Caco-2 (cell line): Measurements from ENCODE around the gene OXSR1. TPM values are rescaled to one million over a fixed set of nuclear protein-coding genes. Genes with fewer than 3 reads are reported as not detected.
"Not testable (repeated sequence)": the region's sequence is repeated elsewhere in the genome, so short reads cannot be mapped to it uniquely, and the experiment has no call there.

Experiments
- BruUV-seq: library from RNA; stranded (reverse); fragments of 400-500 nt; replicated peaks from 2 replicates; lab custom pipeline; 2021; lab: Mats Ljungman, UMichigan
- CTCF ChIA-PET: fragments of 300-600 bp; sonication (Branson Sonifier 250); formaldehyde crosslinking; loops from one replicate; lab custom pipeline; 2022; ENCODE audit warnings: antibody characterized with exemption; lab: Charles Lee
- POLR2A ChIA-PET: fragments of 300-600 bp; sonication (Branson Sonifier 250); formaldehyde crosslinking; loops from one replicate; lab custom pipeline; 2022; ENCODE audit warnings: antibody characterized with exemption; lab: Charles Lee
- DNase-seq, 2 experiments: peaks; one replicate each; pipeline versions ENCODE4 v3.0.0 to v3.0.0-alpha.2; 2020 to 2022
- H3K27me3 ChIP-seq: replicated peaks from 2 replicates; pipeline ENCODE4 v1.6.0; 2011; ENCODE audit warnings: low read length; ENCODE audit not compliant: control insufficient read depth, insufficient read depth
- H3K36me3 ChIP-seq: 2 replicates; pipeline ENCODE4 v1.5.1; 2011; ENCODE audit warnings: low read length; ENCODE audit not compliant: control insufficient read depth, insufficient read depth
- H3K4me1 ChIP-seq: fragments of 250-450 bp; sonication (Bioruptor Pico); 2 replicates; pipeline ENCODE4 v1.5.1; 2020; ENCODE audit warnings: mild to moderate bottlenecking
- H3K4me3 ChIP-seq: 2 replicates; pipeline ENCODE4 v1.5.1; 2011; ENCODE audit warnings: low read depth, mild to moderate bottlenecking, control low read depth, low read length
- H3K9me3 ChIP-seq: fragments of 250-450 bp; sonication (Bioruptor Pico); 2 replicates; pipeline ENCODE4 v1.5.1; 2020; ENCODE audit warnings: mild to moderate bottlenecking, moderate library complexity
- H3K27ac Mint-ChIP-seq: one replicate; pipeline ENCODE4 v1.8.0; 2022; ENCODE audit warnings: mixed read lengths; ENCODE audit not compliant: unreplicated experiment
- H3K27me3 Mint-ChIP-seq: one replicate; pipeline ENCODE4 v1.8.0; 2022; ENCODE audit warnings: mixed read lengths; ENCODE audit not compliant: insufficient read depth, unreplicated experiment
- H3K36me3 Mint-ChIP-seq: one replicate; pipeline ENCODE4 v1.8.0; 2022; ENCODE audit warnings: mild to moderate bottlenecking, mixed read lengths; ENCODE audit not compliant: insufficient read depth, unreplicated experiment
- H3K4me1 Mint-ChIP-seq: one replicate; pipeline ENCODE4 v1.8.0; 2022; ENCODE audit warnings: low read depth, mixed read lengths; ENCODE audit not compliant: unreplicated experiment
- H3K4me3 Mint-ChIP-seq: one replicate; pipeline ENCODE4 v1.8.0; 2022; ENCODE audit warnings: mild to moderate bottlenecking, moderate library complexity, mixed read lengths; ENCODE audit not compliant: unreplicated experiment
- H3K9me3 Mint-ChIP-seq: one replicate; pipeline ENCODE4 v1.8.0; 2022; ENCODE audit warnings: mixed read lengths; ENCODE audit not compliant: unreplicated experiment
- CTCF ChIP-seq, 2 experiments: fragments of 200-600 bp in 1 of 2; IDR thresholded peaks; 1 replicate in 1 of 2; 2 replicates in 1 of 2; pipeline versions ENCODE4 v1.5.1 to v1.8.0; 2011 to 2022; ENCODE audit warnings: antibody characterized with exemption in 1 of 2, control low read depth in 1 of 2, inconsistent platforms in 1 of 2, low read depth in 1 of 2, low read length in 1 of 2, mild to moderate bottlenecking in 1 of 2, moderate library complexity in 1 of 2; ENCODE audit not compliant: insufficient read depth in 1 of 2, severe bottlenecking in 1 of 2, unreplicated experiment in 1 of 2
- intact Hi-C: fragments of 100-400 bp; cut with micrococcal nuclease; formaldehyde crosslinking; loops from one replicate; pipeline ENCODE4 v1.10.0; 2022; ENCODE audit not compliant: unreplicated experiment
- total RNA-seq: library from RNA; stranded (reverse); gene quantifications from 2 replicates; pipeline ENCODE4 v1.2.3, GENCODE V29; 2022

The OXSR1 gene
- total RNA-seq, 1 experiment from 2014 or later: 39.2 TPM

GRCh38 chr3:38135621-38136277 lies 29.6 kb upstream of the OXSR1 start:
- POLR2A ChIA-PET: interaction anchor here (2.7 kb wide), 1 partner anchor 29 kb away, joined by 73 read pairs; the partner anchor contains the start of gene OXSR1
- not testable (repeated sequence) for DNase-seq, H3K27me3 ChIP-seq, H3K27me3 Mint-ChIP-seq, H3K36me3 ChIP-seq, H3K9me3 ChIP-seq, BruUV-seq, H3K9me3 Mint-ChIP-seq
- CTCF ChIA-PET: interaction anchor here (2.4 kb wide), 1 partner anchor 29 kb away, joined by 16 read pairs; the partner anchor contains the start of gene OXSR1
- Mint-ChIP-seq H3K4me3 (peak overlapping the region; percentile 95), H3K36me3 (peaks cover 56% of the 10 kb centered on the region), H3K4me1 (peaks cover 30% of the 10 kb centered on the region), H3K27ac (peak overlapping the region; percentile 82)
- Histone ChIP-seq H3K4me1 (peaks cover 56% of the 10 kb centered on the region), H3K4me3 (peak overlapping the region; percentile 91)
- intact Hi-C loops: loop anchor here (5.0 to 10.0 kb wide), 2 partner anchors 102 to 319 kb away; partner anchors contain the start of gene ACVR2B

- POLR2A ChIA-PET: interaction anchor here (0.5 to 2.7 kb wide), 5 partner anchors 20 to 132 kb away, joined by 3 to 73 read pairs (median 4); partner anchors contain the start of gene OXSR1
Measured at GRCh38 chr3:38136393-38136776, 29.0 kb upstream of the OXSR1 start.

GRCh38 chr3:38136777-38137614 lies 28.3 kb upstream of the OXSR1 start, which contains the start of gene ACAA1:
ACAA1 (minus strand) TSS chr3:38137127; CDS start chr3:38137035, 92 bp downstream.
- Histone ChIP-seq H3K9me3 (no peaks in the 10 kb centered on the region), H3K4me3 (peak within 1 kb of the TSS; percentile 91), H3K4me1 (peaks cover 44% of the 10 kb centered on the region), H3K36me3 (peaks cover 4% of the 10 kb centered on the region), H3K27me3 (no peaks in the 10 kb centered on the region)
- Mint-ChIP-seq H3K4me3 (peak within 1 kb of the TSS; percentile 95), H3K4me1 (peaks cover 30% of the 10 kb centered on the region), H3K36me3 (peaks cover 44% of the 10 kb centered on the region), H3K9me3 (no peaks in the 10 kb centered on the region), H3K27ac (peak within 1 kb of the TSS; percentile 82), H3K27me3 (no peaks in the 10 kb centered on the region)
- intact Hi-C loops: loop anchor here (1.0 to 10.0 kb wide), 5 partner anchors 19 to 318 kb away; partner anchors contain the start of genes ACVR2B, OXSR1 and XYLB
- ChIA-PET POLR2A (interaction anchor here (0.5 to 2.7 kb wide), 11 partner anchors 10 to 319 kb away, joined by 3 to 73 read pairs (median 3); partner anchors contain the start of genes DLEC1 and OXSR1), CTCF (interaction anchor here (0.5 to 2.4 kb wide), 9 partner anchors 17 to 319 kb away, joined by 3 to 16 read pairs (median 3); partner anchors contain the start of genes OXSR1 and XYLB)
- BruUV-seq: no TSS peak
- DNase-seq: peak; percentile 99
- no peak for TF ChIP-seq CTCF (IDR thresholded peaks at IDR 0.05; ENCODE audit: insufficient read depth in 1 of 2, low read depth in 1 of 2, low read length in 1 of 2, severe bottlenecking in 1 of 2, unreplicated experiment in 1 of 2)

More at GRCh38 chr3:38136393-38136776, 29.0 kb upstream of the OXSR1 start:
- no peaks in the 10 kb centered on the region for H3K27me3 ChIP-seq
- peaks cover 50% of the 10 kb centered on the region for H3K4me1 ChIP-seq
- H3K36me3 ChIP-seq: peaks cover 7% of the 10 kb centered on the region
- no peaks in the 10 kb centered on the region for H3K9me3 ChIP-seq
- intact Hi-C loops: loop anchor here (5.0 to 10.0 kb wide), 2 partner anchors 101 to 318 kb away; partner anchors contain the start of gene ACVR2B
- TF ChIP-seq CTCF (IDR thresholded peaks at IDR 0.05; ENCODE audit: insufficient read depth in 1 of 2, low read depth in 1 of 2, low read length in 1 of 2, severe bottlenecking in 1 of 2, unreplicated experiment in 1 of 2): no peak
- CTCF ChIA-PET: interaction anchor here (0.5 to 2.4 kb wide), 4 partner anchors 16 to 143 kb away, joined by 3 to 16 read pairs (median 4); partner anchors contain the start of gene OXSR1
- TSS peak; percentile 36 for BruUV-seq
- Mint-ChIP-seq H3K4me3 (peak overlapping the region; percentile 95), H3K27me3 (no peaks in the 10 kb centered on the region), H3K27ac (peak overlapping the region; percentile 82), H3K4me1 (peaks cover 30% of the 10 kb centered on the region), H3K9me3 (no peaks in the 10 kb centered on the region), H3K36me3 (peaks cover 50% of the 10 kb centered on the region)
- peak overlapping the region; percentile 91 for H3K4me3 ChIP-seq
- no peak for DNase-seq
